ENCODE measurements around the gene SH3BGRL3.
A peak's percentile ranks its signal among the peaks of the same experiment; 100 is the strongest.
"Not testable (repeated sequence)": the region's sequence is repeated elsewhere in the genome, so short reads cannot be mapped to it uniquely, and the experiment has no call there.

Gene SH3BGRL3

GRCh38 chr1:26318338-26319064 is 38.6 kb downstream of the SH3BGRL3 start:
- DNase-seq = no peak

GRCh38 chr1:26320896-26321295 is 41.0 kb downstream of the SH3BGRL3 start:
- DNase-seq = no peak

- DNase-seq = peak; percentile 62
These were observed 41.6 kb downstream of the SH3BGRL3 start for GRCh38 chr1:26321315-26322041.

GRCh38 chr1:26322042-26322331 is 42.1 kb downstream of the SH3BGRL3 start:
- DNase-seq = no peak

GRCh38 chr1:26323382-26323781 is 43.5 kb downstream of the SH3BGRL3 start:
- DNase-seq = no peak

- DNase-seq = no peak
These were observed 44.7 kb downstream of the SH3BGRL3 start for GRCh38 chr1:26324550-26324949.

- peak; percentile 56 for DNase-seq
These were observed 48.1 kb downstream of the SH3BGRL3 start for GRCh38 chr1:26327956-26328362.

- DNase-seq = no peak
These were observed 48.7 kb downstream of the SH3BGRL3 start for GRCh38 chr1:26328597-26328996.

GRCh38 chr1:26329380-26329779 is 49.5 kb downstream of the SH3BGRL3 start:
- not testable (repeated sequence) for DNase-seq

GRCh38 chr1:26330276-26330675 is 50.4 kb downstream of the SH3BGRL3 start:
- DNase-seq = no peak

All from NCI-H2171 (cell line).